Stimulated activated CD8-positive, alpha-beta memory T cell treated with anti-CD3 and anti-CD28 coated beads, Interleukin-2, amount 100 ng/mL, for 1 hour (primary cell): ENCODE measurements around the gene SMC6.

ENCODE experiments used
- DNase-seq, 2 donors: peaks; one replicate each; pipeline ENCODE4 v3.0.0-alpha.2; 2020; ENCODE audit warnings: low read depth in 2 of 2

Gene SMC6

DNA sequence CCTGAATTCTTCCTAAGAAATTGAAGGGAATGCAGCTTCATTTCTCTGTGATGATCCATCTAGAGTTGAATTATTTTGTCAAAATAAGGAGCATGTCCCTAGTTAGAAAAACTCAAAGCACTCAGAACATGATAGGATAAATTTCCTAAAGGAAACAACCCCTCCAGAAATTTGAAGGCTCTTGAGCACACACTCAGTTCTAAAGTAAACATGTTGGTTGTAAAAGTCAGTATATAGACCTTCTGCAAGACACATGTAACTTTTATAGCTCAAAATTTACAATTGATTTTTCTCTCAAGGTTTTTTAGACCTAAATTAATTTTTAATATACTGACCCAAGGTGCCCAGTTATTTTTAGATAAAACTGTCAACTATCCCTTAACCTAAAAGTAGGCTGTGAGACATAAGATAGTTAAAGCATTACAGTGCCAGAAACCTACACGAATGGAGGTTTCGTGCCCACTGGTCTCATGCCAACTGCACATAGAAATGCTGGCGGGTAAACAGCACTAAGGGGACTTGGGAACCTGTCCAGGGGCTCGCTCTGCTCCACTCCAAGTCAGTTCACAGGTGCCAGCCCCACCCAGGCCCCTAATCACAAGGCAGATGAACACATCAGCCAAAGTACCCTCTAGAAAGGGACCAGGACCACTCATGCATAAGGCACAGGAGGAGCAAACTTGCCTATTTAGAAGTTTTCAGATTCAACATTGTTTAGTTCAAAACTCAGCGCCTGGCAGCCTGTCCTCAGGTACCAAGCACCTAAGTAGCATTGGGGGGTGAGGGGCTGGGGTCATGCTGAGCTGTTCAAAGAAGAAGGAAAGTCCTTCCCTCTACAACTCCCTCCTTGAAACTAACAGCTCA lies 106.5 kb downstream of the SMC6 start:
- DNase-seq: no peak

DNA sequence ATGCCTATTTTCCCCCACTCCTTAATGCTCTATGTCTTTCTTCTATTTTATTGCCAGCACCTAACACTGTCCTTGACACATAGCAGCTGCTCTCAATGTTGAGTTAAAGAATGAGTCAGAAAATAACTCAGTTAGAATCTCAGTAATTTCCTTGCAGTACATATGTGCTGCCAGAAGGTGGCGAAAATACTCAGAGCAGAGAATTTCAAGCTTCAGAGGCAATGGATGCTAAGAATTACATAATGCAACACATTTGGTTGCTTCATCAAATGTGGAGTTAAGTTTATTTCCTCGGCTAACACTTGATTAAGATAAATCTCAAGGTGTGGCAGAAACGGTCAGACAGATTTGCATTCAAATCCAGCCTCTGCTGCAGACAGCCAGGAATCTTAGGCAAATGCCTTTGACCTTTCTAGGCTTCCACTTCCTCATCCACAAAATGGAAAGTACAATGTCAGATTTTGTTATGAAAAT lies 107.5 kb downstream of the SMC6 start:
- DNase-seq: no peak

DNA sequence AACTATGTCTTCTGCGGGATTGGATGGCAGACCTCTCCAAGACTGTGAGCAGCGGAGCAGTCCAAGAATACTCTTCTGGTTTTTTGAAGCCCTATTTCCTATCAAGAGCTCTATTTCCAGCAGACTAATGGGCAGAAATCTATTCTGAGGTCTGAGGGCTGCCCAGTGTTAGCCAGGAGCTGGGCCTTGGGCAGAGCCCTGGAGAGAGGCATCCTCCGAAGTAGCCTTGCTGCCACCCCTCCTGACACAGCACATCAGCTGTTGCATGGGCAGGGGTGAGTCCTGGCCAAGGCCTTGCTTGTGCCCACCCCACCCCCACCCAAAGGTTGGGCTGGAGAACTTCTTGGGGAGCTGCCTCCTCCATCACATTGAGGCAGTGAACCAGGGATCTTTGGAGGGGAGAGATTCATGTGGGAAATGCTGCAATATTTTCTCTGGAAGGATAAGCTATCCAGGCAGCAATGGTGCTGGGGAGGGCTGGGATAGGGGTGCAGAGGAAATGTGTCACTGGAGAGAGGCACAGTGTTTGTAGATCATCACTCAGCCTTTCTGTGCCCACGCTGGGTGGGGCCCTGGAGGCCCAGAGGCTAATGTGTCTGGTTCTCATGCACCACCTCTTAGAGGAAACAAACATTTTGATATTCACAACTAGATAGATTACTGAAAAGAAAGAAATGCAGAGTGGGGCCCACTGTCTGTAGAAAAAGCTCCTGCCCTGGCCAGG lies 108.5 kb downstream of the SMC6 start:
- no peak for DNase-seq

DNA sequence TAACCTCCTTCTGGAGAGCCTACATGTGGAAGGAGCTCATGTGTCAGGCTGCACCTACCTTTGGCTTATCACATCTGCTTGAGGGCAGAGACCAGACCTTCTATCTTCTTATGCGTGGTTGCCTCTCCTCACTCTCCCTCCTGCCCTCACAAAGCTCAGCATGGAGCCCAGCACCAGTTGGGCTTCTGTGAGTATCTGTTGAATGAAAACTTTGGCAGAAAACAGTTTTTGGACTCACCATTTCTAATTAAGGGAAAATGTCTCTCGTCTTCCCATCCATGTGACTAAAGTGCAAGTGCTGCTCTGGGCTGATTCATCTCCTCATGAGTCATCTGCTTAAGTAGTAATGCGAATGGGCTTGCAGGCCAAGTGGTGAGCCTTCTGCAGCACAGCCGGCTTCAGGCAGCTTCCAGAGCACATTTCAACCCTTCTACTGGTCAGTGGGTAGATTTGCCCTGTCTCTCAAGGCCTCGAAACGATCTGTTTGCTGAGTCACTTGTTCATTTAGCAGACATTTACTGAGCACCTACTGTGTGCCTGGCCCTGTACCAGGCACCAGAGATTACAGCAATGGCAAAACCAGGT lies 110.5 kb downstream of the SMC6 start:
- no peak for DNase-seq

DNA sequence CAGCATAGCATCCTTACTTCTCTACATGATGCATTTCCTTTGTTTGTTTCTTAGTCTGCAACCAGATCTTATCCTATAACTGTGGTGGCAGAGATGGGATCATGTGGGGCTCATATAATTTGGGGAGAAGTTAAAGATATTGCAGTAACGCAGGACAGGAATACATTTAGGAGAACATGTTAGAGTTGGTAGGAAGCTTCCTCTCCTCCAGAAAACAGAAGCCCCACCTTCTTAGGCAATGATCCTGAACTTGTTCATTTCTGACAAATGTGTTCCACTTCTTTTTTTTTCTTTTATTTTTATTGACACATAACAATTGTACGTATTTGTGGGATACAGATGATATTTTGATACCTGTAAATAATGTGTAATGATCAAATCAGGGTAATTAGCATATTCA lies 113.2 kb downstream of the SMC6 start:
- DNase-seq: no peak

DNA sequence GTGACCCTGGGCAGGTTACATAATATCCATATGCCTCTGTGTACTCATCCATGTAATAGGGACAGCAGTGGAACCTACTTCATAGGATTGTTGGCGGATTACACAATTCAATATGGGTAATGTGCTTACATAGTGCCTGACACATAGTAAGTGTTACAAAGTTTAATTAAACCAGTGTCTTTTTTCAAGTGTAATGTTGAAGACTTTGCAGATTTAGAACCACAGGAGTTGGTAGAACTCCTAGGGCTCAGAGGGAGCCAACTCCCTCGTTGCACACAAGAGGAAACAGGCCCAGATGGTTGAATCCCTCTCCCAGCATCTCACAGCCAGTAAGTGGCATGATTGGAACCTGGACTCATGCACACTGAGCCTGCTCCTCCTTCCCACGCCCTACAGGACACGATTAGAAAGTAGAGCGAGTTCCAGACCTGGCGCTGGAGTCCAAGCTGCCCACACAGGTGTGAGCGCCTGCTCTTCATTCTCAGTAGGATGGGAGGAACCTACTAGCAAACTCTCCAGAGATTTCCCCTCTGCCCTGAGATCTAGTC lies 115.3 kb downstream of the SMC6 start:
- DNase-seq: no peak

DNA sequence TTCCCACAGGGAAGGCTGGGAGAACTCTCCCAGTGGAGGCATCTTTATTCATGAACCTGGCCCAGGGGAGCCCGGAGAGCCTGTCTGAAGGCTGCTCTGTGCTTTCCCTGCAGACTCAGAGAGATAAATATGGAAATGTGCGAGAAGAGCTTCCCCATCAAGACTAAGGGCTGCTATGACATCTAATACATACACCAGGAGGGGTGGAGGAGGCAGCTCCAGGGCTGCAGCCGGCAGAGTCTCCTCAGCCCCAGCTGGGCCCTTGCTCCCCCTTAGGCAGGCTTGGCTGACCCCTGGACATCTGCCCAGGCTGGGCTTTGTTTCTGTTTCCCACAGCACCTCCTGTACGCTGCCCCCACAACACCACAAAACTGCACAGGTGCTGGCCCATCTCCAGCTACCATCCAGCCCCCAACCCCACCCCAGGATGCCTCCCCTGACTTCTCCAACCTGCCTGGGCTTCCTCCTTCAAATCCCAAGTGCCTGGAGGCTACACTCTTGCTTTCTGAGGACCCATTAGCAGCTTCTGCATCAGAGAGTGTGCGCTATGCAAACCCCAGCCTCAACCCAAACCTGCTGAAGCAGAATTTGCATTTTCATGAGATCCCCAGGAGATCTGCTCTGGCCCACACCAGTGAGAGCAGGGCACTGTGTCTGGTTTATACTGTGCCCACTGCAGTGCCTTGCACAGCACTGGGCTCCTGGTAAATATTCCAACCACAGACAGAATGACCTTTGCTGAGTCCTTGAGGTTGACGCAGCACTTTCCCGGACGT lies 116.3 kb downstream of the SMC6 start:
- no peak for DNase-seq

DNA sequence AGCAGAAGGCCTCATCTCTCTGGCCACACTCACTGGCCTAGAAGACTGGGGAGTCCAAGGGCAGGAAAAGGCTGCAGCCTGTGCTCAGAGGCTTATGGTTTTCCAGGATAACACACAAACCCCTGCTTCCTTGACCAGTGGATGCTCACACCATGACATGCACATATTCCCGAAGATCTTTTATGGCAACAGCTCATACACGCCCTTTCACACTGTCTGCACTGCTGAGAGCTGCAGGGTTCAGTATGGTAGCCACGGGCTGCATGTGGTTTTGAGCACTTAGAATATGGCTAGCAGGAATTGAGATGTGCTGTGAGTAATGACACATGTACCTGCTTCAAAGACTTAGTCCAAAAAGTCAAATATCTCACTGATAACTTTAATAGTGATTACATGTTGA lies 117.4 kb downstream of the SMC6 start:
- DNase-seq: no peak

DNA sequence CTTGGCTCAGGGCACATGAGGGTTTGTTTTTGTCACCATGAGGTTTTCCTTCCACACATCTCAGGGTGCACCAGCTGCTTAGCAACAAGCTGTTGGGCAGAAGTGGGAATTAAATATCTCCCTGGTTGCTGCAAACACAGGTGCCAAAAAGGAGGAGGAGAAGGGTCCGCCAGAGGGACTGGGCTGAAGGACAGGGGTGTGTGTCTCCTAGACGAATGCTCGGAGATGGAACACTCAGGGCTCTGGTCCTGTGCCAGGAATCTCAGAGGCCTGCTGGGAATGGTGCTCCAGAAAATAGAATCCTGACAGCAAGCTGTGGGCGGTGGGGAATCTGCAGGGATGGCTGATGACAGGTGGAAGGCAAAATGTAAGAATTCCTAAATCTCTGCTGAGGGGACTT lies 118.6 kb downstream of the SMC6 start:
- DNase-seq: no peak

DNA sequence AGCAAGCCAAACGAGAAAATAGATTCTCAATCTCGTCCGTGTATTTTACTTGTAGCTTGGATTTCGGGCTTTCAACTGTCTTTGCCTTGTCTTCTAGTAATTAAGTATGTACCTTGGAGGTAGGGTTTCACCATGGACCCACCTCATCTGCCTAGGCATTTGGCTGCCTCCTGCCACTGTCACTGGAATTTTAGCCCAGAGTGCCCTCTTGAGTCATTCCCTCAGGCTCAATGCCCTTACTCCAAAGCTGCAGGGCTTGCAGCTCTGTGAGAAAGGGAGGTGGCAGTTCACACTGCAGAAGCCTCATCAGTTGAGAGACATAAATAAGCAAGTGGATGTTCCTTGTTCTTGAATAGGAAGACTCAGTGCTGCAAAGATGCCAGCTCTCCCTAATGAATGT lies 123.5 kb downstream of the SMC6 start:
- DNase-seq: no peak

DNA sequence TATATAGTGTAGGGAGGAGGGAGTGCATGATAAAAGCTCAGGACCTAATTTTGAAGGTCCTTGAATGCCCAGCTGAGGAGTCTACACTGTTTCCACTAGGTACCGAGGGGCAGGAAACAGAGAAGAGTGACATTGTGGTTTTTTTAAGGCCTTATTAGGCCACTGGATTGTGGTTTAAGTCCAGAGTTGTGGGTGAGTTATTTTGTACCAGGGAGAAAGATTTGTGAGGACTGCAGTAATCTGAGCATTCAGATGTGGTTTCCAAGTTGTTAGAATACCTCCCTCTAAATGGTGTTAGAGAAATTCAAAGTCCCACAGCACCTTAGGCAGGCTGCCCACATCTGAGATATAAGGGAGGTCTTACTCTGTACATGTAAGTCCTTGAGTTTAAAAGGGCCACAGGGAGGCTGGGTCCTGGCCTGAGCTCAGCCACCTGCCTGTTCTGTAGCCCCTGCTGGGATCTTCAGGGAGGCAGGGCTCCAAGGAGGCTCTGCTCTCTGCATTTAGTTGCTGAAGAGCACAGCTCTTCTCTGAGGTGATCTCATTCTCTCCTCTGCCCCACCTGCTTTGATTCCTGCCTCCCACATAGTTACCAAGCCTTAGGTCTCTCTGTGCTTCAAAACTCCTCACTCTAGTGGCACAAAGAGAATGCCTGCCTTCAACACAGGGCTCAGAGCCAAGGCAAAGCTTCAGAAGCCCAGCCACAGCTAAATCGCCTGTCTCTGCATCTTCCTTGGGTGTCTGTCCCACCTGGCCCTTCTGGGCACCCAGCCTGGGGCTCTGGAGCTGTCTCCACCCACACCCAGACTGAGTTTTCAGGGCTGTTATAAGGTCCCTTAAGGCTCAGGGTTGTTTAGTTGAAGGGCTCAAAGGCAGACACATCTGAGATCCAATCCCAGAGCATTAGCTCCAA lies 125.0 kb downstream of the SMC6 start:
- no peak for DNase-seq

DNA sequence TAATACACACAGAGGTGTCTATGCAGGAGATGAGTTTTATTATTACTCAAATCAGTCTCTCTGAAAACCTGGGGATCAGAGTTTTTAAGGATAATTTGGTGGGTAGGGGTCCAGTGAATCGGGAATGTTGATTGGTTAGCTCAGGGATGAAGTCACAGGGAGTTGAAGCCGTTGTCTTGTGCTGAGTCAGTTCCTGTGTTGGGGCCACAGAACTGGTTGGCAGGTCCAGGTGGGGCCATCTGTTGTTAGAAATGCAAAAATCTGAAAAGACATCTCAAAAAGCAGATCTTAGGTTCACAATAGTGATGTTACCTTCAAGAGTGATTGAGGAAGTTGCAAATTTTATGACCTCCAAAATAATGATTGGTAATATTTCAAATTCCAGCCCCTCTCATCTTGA lies 126.2 kb downstream of the SMC6 start:
- no peak for DNase-seq

DNA sequence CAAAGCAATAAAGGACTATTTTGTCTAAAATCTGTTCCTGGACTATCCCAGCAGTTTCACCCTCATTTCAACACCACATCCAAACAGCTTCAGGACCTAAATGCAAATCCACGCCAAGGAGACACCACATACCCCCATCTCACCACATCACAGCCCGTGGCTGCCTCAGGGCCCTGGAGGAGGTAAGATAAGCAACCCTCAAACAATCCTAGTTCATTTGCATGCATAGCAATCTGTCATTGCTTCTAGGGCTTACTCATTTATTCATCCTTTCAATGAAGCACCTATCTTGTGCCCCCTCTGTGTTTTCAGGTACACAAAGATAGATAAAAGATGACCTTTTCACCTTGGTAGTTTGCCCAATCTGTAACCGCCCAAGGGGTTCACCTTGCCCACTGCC lies 126.6 kb downstream of the SMC6 start:
- DNase-seq: no peak

DNA sequence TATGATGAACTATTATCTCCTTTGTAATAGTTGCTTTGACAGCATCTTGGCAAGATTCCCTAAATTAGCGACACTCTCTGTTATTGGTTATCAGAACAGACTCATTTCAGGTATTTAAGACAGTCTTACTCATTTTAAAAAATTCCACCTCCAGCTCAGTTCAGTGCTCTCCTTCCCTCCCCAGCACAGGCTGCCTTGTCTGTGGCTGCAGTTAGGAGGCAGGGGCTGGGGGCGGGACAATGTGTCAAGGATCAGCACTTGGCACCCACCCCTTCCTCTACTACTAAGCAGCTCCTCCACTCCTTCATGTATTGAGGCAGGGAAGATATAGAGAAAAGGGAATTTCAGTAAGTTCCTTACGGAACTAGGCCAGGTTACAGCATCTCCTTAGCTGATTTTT lies 128.2 kb downstream of the SMC6 start:
- no peak for DNase-seq

DNA sequence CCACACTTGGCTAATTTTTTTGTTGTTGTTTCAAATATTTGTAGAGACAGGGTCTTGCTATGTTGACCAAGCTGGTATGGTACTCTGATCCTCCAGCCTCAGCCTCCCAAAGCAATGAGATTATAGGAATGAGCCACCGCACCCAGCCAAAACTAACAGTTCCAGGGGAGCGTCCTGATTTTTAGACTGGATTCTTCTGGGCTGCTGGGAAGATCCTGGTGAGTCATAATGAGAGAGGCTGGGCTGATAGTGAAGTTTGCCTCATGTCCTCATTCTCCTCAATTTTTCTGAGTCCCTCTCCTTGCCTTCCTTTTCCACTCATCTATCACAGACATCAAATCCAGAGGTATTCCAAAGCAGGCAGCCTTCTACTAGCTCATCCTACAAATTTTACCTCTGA lies 131.8 kb downstream of the SMC6 start:
- no peak for DNase-seq

DNA sequence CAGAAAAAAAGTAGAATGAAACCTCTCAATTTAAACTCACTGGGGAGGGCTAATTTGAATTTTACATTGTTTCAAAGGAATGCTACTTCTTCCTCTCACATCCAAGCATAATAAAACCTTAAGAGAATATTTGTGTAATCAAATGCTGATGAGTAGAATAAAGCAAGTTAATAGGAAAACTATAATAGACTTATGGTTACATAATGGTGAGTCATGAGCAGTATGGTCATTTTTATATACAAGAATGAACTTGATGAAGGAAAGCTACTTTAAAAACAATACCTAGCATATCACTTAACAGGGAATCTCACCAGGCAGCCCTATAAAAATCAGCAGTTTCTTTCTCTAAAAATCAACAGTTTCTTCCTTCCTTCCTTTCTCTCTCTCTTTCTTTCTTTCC lies 132.8 kb downstream of the SMC6 start:
- no peak for DNase-seq

DNA sequence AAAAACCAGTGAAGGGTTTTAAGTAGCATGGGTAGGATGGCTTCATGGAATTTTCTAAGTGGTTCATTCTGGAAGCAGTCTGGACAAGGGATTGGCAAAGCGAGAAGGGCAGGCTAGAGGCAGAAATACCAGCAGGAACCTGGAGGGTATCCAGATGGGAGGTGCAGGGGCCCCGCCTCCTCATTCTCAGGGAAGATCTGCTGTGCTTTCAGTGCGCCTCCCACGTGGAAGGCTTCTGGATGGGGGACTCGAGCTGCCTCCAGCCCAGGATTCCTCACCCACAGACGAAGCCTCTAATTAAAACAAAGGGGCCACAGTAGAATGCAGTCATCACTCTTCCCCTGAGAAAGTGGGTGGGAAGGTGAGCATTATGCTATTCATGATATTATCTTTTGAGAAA lies 133.3 kb downstream of the SMC6 start:
- DNase-seq: no peak

DNA sequence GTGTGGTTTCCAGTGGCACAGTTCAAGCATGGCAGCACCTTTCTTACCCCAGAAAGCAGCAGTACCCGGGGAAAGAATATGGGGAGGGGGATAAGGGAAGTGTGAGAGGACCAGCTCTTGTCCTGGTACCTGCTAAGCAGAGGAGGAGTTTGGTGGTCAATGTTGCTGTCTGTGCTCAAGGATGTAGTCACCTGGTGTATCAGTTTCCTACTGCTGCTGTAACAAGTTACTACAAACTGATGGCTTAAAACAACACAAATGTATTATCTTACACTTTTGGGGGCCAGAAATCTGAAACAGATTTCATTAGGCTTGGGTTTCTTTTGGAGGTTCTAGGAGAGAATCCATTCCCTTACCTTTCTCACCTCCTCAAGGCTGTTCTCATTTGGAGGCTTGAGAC lies 135.7 kb downstream of the SMC6 start:
- no peak for DNase-seq

DNA sequence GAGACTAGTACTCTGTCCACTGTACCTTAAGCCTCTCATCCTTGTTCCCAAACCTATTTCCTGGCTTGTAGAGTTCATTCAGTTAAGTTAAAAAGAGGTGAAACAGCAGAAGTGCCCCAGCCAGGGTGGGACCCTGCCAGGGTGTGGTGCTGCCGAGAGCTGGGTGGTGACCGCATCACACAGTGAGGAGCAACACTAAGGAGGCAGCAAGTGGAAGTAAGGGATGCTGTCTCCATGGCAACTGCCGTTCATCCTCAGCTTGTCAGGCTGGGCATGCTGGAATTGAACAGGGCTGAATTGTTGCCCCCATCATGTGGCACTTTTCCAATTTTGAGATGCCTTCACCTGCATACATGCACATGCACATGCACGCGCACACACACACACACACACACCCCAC lies 136.1 kb downstream of the SMC6 start:
- DNase-seq: no peak

DNA sequence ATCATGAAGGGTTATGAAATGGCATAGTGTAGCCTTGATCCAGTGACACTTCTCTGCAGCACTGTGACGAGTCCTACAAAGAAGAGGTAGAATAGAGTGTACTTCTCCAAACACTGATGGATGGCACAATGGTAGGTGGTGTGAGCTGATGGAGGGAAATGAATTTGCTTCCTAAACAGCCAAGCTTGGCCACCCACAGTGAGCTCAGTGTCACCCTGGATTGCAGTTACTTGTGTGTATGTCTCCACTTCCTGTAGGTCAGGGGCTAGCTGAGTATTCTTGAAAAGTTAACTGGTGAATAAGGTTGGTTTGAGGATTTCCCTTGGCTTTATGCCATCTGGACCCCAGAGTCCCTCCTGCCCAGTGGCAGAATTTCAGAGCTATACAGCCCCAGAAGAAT lies 137.2 kb downstream of the SMC6 start:
- no peak for DNase-seq
